Measurements from ENCODE around the gene ARIH1.
"Not testable (repeated sequence)": the region's sequence is repeated elsewhere in the genome, so short reads cannot be mapped to it uniquely, and the experiment has no call there.

The ARIH1 gene

DNA sequence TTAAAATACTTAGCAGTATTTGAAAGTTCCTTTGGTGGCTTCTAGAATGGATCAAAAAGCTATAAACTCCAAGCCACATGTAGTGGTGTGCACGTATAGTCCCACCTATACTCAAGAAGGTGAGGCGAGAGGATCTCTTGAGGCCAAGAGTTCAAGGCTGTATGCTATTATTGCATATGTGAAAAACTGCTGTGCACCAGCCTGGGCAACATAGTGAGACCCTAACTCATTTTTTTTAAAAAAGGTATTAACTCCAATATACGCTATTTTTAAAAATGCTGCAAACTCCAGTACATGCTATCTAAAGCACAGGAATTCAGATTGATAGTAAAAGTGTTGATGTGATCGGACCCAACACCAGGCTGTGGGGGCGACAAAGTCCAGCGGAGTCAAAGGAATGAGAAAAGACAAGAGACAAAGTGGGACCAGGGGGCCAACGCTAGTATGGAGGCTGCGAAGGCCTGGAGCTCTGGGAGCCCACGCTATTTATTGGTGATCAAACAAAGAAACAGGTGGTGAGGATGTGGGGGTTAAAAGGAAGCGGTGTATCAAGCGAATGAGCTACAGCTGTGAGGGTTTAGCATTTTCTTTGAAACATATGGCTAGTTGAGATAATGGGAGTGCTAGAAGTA lies 66.6 kb downstream of the ARIH1 start:
- no peak for DNase-seq

- no peak for DNase-seq
These were observed 67.5 kb downstream of the ARIH1 start for GRCh38 chr15:72541674-72542073.

- no peak for DNase-seq
These were observed 71.0 kb downstream of the ARIH1 start for GRCh38 chr15:72545156-72545555.

DNA sequence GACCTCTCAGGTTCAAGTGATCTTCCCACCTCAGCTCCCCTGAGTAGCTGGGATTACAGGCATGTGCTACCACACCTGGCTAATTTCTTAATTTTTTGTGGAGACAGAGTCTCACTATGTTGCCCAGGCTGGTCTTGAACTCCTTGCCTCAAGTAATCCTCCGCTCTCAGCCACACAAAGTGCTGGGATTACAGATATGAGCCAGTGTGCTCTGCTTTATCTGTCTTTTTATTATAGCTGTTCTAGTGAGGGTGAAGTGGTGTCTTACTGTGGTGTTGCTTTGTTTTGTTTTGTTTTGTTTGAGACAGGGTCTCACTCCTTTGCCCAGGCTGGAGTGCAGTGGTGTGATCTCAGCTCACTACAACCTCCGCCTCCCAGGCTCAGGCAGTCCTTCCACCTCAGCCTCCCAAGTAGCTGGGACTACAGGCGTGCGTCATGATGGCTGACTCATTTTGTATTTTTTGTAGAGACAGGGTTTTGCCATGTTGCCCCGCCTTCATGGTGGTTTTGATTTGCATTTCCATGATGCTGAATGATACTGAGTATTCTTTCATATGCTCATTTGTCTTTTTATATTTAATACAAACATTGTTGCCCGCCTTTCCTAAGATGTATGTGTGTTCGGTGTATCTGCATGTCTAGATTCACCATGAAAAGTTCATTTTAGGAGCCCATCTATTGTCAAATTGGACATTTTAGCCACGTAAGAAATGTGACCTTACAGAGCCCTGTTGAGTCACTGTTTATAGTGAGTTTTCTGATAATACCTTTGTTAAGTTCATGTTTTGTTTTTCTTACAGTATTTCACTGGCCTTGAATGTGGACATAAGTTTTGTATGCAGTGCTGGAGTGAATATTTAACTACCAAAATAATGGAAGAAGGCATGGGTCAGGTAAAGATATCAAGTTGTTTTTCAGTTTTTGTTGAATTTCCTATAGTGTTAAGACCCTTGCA lies 80.6 kb downstream of the ARIH1 start:
- DNase-seq, result no peak

GRCh38 chr15:72559781-72560180 lies 85.7 kb downstream of the ARIH1 start:
- DNase-seq, result no peak

- no peak for DNase-seq
These were observed 86.3 kb downstream of the ARIH1 start for GRCh38 chr15:72560458-72560857.

DNA sequence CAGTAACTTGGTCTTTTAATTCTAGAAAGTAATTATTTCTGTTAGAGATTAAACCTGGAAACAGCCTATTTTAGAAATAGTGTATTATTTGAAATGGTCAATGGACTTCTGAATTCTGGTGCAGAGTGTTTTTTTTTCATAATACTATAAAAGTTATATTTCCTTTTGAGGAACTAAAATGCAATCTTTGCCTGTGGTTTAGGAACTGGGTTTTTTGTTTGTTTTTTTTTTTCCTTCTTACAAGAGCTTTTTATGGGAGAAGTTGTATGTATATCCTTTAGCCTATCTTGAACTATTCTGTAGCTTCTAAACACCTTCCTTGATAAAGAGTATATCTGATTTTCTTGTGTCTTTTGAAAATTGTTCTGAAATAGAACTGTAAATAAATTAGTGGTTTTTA lies 88.3 kb downstream of the ARIH1 start:
- no peak for DNase-seq

DNA sequence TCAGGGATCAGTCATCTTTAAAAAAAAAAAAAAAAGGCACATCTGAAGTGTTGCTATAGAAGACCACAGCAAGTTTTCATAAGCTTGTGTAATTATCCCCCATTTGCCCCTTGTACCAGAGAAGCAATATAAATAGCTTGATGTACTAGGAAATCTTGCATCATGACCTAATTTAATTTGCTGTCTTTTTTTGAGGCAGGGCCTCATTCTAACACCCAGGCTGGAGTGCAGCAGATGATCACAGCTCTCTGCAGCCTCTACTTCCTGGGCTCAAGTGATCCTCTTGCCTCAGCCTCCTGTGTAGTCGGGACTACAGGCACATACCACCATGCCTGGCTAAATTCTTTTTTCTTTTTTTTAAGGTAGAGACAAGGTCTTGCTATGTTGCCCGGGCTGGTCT lies 88.7 kb downstream of the ARIH1 start:
- no peak for DNase-seq

- DNase-seq, result no peak
These were observed 90.0 kb downstream of the ARIH1 start for GRCh38 chr15:72564091-72564490.

DNA sequence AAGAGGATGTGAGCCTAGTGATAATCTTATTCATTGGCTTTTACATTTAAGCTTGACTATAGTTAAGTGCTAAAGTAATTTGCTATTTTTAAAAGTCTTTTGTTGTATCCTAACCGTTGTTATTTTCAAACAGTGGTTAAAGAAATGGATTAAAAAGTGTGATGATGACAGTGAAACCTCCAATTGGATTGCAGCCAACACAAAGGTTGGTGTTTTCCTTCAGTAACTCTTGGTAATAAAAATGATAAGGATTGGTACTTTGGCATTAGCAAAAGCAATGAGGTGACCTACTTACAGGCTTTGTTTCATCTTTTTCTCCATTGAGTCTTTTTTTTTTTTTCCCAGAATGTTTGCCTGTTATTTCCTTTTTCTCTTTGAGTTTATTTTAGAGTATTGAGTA lies 92.8 kb downstream of the ARIH1 start:
- no peak for DNase-seq

GRCh38 chr15:72570059-72570458 lies 95.9 kb downstream of the ARIH1 start:
- DNase-seq, result no peak

GRCh38 chr15:72579814-72580213 lies 105.7 kb downstream of the ARIH1 start:
- no peak for DNase-seq

DNA sequence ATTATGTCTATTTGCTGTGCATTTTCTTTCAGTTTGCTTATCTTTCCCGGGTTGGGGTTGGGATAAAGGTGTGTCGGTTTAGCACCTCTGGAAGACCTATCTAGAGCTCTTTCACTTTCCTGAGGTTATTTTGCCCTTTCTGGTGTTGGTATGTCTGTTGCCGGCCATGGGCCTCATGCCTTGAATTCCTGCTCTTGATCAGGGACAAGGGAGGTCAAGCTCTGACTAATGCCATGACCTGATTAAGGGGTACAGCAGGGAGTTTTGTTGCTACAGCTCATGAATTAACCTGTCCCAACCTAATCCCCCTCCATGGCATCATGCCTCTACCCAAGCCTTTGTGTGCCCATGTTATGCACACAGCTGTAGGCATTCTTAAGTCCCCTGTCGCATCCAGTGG lies 109.9 kb downstream of the ARIH1 start:
- DNase-seq, result no peak

GRCh38 chr15:72585025-72585424 lies 110.9 kb downstream of the ARIH1 start:
- no peak for DNase-seq

DNA sequence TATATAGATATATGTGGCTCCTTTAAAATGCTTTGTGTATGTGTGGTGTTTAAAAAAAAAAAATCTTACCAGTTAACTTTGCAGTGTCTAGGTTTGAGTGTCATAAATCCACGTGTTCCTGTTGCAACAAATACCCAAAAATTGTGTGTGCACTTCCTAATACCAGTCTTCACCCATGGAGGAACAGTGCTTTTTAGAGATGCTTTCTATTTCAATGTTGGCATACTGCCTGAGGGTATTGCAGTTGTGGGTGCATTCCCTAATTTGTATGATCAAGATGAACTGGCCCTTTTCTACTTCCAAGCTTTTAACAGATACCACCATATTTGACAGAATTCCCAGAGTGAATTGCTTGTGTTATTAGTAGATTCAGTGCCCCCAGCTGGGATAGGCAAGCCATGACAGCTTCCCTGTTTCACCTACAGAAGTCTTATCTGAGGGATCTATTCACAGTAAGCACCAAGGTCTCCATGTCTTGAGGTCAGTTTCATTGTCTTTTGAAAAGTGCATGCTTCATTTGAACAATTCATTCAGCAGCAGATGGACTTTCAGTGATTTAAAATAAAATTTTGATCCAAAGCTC lies 111.4 kb downstream of the ARIH1 start:
- no peak for DNase-seq

DNA sequence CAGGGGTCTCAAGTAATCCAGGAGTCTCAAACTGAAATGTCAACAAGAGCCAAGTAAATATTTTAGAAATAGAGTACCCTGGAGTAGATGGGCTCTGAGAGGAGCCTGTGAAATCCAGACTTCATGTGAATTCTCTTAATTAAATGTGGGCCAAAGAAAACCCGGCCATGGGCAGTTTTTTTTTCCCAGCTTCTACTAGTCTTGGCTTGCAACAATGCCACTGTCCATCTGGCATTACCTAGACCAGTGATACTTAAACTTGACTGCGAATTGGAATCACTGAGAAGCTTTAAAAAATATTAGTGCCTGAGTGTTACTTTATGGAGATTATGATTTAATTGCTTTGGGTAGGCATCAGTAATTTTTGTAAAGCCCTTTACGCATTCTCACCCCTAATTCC lies 114.0 kb downstream of the ARIH1 start:
- no peak for DNase-seq

- DNase-seq, result no peak
These were observed 116.3 kb downstream of the ARIH1 start for GRCh38 chr15:72590427-72590826.

DNA sequence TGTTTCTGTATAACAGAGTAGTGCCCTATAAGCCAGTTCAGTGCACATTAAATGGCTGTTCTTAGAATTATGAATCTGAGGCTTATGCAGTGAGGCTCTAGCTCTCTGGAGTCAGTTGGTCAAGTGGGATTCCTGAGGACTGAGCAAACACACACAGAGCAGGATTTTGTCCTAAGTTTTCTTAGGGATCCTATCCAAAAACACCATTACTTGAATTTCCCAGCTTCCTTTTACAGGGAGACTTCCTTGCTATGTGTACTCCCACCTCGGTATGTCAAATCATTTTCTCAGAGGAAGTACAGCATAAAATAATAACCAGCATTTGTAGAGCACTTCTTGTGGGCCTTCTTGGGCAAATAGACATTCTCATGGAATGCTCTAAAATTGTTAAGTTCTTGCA lies 117.2 kb downstream of the ARIH1 start:
- no peak for DNase-seq

GRCh38 chr15:72592097-72592496 lies 118.0 kb downstream of the ARIH1 start:
- DNase-seq, result no peak

GRCh38 chr15:72592676-72593075 lies 118.5 kb downstream of the ARIH1 start:
- no peak for DNase-seq

- no peak for DNase-seq
These were observed 119.7 kb downstream of the ARIH1 start for GRCh38 chr15:72593838-72594237.

- peak; percentile 40 for DNase-seq
These were observed 125.8 kb downstream of the ARIH1 start for GRCh38 chr15:72599855-72600464.

DNA sequence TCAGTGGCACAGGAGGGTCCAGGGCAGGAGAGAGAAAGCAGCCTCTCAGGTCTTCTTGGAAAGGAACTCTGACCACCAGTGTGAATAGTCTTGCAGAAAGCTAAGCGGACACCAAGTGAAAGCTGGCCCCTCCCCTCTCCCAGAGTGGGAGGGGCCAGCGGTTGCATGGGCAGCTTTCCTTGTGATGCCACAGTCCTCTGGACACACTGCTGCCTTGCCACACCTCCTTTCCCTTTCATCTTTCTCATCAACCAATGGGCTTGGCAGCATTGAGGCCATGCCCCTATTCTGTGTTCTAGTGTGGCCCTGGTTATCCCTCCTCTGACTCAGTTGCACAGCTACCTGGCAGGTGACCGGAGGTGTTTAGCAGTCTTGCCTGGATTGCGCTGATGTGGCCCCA lies 130.7 kb downstream of the ARIH1 start:
- DNase-seq, result no peak

- not testable (repeated sequence) for DNase-seq
These were observed 134.0 kb downstream of the ARIH1 start for GRCh38 chr15:72608084-72608483.
